ENCODE data around the gene RALGAPA1. TPM values are rescaled to one million over a fixed set of nuclear protein-coding genes. Genes with fewer than 3 reads are reported as not detected.

The RALGAPA1 gene
- total and polyA plus RNA-seq, 9 of the 15 experiments (the other 6 are each of a cell fraction or from before 2014, with no cell fraction given), result 2.5 to 16.3 (median 6.2) TPM

DNA sequence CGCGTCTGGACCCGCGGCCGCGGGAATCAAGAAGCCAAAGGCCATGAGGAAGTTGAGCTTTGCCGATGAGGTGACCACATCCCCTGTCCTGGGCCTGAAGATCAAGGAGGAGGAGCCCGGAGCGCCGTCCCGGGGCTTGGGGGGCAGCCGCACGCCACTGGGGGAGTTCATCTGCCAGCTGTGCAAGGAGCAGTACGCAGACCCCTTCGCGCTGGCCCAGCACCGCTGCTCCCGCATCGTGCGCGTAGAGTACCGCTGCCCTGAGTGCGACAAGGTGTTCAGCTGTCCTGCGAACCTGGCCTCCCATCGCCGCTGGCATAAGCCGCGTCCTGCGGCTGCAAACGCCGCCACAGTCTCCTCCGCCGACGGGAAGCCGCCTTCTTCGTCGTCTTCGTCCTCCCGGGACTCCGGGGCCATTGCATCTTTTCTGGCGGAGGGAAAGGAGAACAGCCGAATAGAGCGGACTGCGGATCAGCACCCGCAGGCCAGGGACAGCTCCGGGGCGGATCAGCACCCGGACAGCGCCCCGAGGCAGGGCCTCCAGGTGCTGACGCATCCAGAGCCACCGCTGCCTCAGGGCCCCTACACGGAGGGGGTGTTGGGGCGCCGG is 274.1 kb downstream of the RALGAPA1 start (continued):
- TF ChIP-seq, protein P1, sequence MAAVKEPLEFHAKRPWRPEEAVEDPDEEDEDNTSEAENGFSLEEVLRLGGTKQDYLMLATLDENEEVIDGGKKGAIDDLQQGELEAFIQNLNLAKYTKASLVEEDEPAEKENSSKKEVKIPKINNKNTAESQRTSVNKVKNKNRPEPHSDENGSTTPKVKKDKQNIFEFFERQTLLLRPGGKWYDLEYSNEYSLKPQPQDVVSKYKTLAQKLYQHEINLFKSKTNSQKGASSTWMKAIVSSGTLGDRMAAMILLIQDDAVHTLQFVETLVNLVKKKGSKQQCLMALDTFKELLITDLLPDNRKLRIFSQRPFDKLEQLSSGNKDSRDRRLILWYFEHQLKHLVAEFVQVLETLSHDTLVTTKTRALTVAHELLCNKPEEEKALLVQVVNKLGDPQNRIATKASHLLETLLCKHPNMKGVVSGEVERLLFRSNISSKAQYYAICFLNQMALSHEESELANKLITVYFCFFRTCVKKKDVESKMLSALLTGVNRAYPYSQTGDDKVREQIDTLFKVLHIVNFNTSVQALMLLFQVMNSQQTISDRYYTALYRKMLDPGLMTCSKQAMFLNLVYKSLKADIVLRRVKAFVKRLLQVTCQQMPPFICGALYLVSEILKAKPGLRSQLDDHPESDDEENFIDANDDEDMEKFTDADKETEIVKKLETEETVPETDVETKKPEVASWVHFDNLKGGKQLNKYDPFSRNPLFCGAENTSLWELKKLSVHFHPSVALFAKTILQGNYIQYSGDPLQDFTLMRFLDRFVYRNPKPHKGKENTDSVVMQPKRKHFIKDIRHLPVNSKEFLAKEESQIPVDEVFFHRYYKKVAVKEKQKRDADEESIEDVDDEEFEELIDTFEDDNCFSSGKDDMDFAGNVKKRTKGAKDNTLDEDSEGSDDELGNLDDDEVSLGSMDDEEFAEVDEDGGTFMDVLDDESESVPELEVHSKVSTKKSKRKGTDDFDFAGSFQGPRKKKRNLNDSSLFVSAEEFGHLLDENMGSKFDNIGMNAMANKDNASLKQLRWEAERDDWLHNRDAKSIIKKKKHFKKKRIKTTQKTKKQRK (IDR thresholded peaks at IDR 0.05; ENCODE audit: borderline replicate concordance, low read depth, low read length), result no peak
- TF ChIP-seq, protein P2, sequence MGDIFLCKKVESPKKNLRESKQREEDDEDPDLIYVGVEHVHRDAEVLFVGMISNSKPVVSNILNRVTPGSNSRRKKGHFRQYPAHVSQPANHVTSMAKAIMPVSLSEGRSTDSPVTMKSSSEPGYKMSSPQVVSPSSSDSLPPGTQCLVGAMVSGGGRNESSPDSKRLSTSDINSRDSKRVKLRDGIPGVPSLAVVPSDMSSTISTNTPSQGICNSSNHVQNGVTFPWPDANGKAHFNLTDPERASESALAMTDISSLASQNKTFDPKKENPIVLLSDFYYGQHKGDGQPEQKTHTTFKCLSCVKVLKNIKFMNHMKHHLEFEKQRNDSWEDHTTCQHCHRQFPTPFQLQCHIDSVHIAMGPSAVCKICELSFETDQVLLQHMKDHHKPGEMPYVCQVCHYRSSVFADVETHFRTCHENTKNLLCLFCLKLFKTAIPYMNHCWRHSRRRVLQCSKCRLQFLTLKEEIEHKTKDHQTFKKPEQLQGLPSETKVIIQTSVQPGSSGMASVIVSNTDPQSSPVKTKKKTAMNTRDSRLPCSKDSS (IDR thresholded peaks at IDR 0.05; ENCODE audit: low read depth, partially characterized antibody), result no peak
- no peak for TF ChIP-seq EP300 (IDR thresholded peaks at IDR 0.05; ENCODE audit: low read length)
- no peak for TF ChIP-seq HIVEP1 (CRISPR knock-in tag; IDR thresholded peaks at IDR 0.05)
- TF ChIP-seq STAT5B (CRISPR knock-in tag; IDR thresholded peaks at IDR 0.05), result no peak
- no peak for TF ChIP-seq SRSF1 (IDR thresholded peaks at IDR 0.05; ENCODE audit: low read depth, low read length)
- peak; percentile 89 for TF ChIP-seq ZNF184 (CRISPR knock-in tag; IDR thresholded peaks at IDR 0.05)
- no peak for TF ChIP-seq TSC22D4 (tag; IDR thresholded peaks at IDR 0.05)
- TF ChIP-seq CXXC5 (CRISPR knock-in tag; IDR thresholded peaks at IDR 0.05), result peak; percentile 73
- TF ChIP-seq, protein P3, sequence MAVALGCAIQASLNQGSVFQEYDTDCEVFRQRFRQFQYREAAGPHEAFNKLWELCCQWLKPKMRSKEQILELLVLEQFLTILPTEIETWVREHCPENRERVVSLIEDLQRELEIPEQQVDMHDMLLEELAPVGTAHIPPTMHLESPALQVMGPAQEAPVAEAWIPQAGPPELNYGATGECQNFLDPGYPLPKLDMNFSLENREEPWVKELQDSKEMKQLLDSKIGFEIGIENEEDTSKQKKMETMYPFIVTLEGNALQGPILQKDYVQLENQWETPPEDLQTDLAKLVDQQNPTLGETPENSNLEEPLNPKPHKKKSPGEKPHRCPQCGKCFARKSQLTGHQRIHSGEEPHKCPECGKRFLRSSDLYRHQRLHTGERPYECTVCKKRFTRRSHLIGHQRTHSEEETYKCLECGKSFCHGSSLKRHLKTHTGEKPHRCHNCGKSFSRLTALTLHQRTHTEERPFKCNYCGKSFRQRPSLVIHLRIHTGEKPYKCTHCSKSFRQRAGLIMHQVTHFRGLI (CRISPR knock-in tag; IDR thresholded peaks at IDR 0.05), result no peak
- peak; percentile 92 for TF ChIP-seq ZNF431 (CRISPR knock-in tag; IDR thresholded peaks at IDR 0.05)
- no peak for TF ChIP-seq HMG20B (CRISPR knock-in tag; IDR thresholded peaks at IDR 0.05)
- no peak for TF ChIP-seq HNRNPUL1 (IDR thresholded peaks at IDR 0.05; ENCODE audit: low read length)
- TF ChIP-seq, protein P4, sequence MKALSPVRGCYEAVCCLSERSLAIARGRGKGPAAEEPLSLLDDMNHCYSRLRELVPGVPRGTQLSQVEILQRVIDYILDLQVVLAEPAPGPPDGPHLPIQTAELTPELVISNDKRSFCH (CRISPR knock-in tag; IDR thresholded peaks at IDR 0.05), result no peak
- TF ChIP-seq, protein P4 (tag; IDR thresholded peaks at IDR 0.05), result peak; percentile 53; the same call in 1 of the 2 replicates
- peak; percentile 33 to 97; a peak in 3 of 4 replicates for TF ChIP-seq RCOR1 (IDR thresholded peaks at IDR 0.05; ENCODE audit: borderline replicate concordance in 1 of 2, low read depth in 2 of 2, low read length in 2 of 2)
- TF ChIP-seq NCOA4 (IDR thresholded peaks at IDR 0.05; ENCODE audit: partially characterized antibody), result no peak
- no peak for TF ChIP-seq RBM17 (IDR thresholded peaks at IDR 0.05; ENCODE audit: borderline replicate concordance, low read depth, low read length)
- TF ChIP-seq ZNF197 (CRISPR knock-in tag; IDR thresholded peaks at IDR 0.05; ENCODE audit: low read depth), result peak; percentile 97
- no peak for TF ChIP-seq ELF1 (tag; IDR thresholded peaks at IDR 0.05)
- TF ChIP-seq LARP7 (IDR thresholded peaks at IDR 0.05), result no peak

Data from K562 (cell line).